Measurements from ENCODE around the gene ANXA2.
"Not testable (repeated sequence)": the region's sequence is repeated elsewhere in the genome, so short reads cannot be mapped to it uniquely, and the experiment has no call there.

The ANXA2 gene

GRCh38 chr15:60338810-60339209 is 59.0 kb downstream of the ANXA2 start:
- DNase-seq = no peak

- no peak for DNase-seq
Observed at GRCh38 chr15:60337076-60337475, 60.7 kb downstream of the ANXA2 start.

- not testable (repeated sequence) for DNase-seq
Observed at GRCh38 chr15:60335296-60335695, 62.5 kb downstream of the ANXA2 start.

GRCh38 chr15:60328852-60329443 is 68.8 kb downstream of the ANXA2 start:
- DNase-seq = peak; percentile 32

GRCh38 chr15:60326824-60327654 is 70.7 kb downstream of the ANXA2 start:
- DNase-seq = peak; percentile 39

- DNase-seq = no peak
Observed at GRCh38 chr15:60326343-60326742, 71.4 kb downstream of the ANXA2 start.

GRCh38 chr15:60325905-60326304 is 71.9 kb downstream of the ANXA2 start:
- no peak for DNase-seq

GRCh38 chr15:60324706-60325438 is 72.9 kb downstream of the ANXA2 start:
- DNase-seq = no peak

GRCh38 chr15:60323322-60323721 is 74.5 kb downstream of the ANXA2 start:
- DNase-seq = no peak

GRCh38 chr15:60320365-60320764 is 77.4 kb downstream of the ANXA2 start:
- DNase-seq = no peak

GRCh38 chr15:60318216-60318867 is 79.4 kb downstream of the ANXA2 start:
- no peak for DNase-seq

GRCh38 chr15:60316961-60317360 is 80.8 kb downstream of the ANXA2 start:
- DNase-seq = no peak

GRCh38 chr15:60315878-60316277 is 81.9 kb downstream of the ANXA2 start:
- DNase-seq = no peak

- DNase-seq = no peak
Observed at GRCh38 chr15:60313906-60314305, 83.9 kb downstream of the ANXA2 start.

- no peak for DNase-seq
Observed at GRCh38 chr15:60307034-60307433, 90.8 kb downstream of the ANXA2 start.

GRCh38 chr15:60301024-60301423 is 96.8 kb downstream of the ANXA2 start:
- DNase-seq = no peak

- no peak for DNase-seq
Observed at GRCh38 chr15:60299452-60300047, 98.2 kb downstream of the ANXA2 start.
